CD4-positive, alpha-beta T cell treated with Interleukin-4 for 1 hour (primary cell): ENCODE measurements around the gene UBA52.

Experiments
- DNase-seq, 2 donors: peaks; one replicate each; pipeline ENCODE4 v3.0.0-alpha.2; 2020 to 2022

UBA52 gene

GRCh38 chr19:18608805-18609716, 37.4 kb downstream of the UBA52 start:
- DNase-seq: no peak

GRCh38 chr19:18609717-18610051, 38.0 kb downstream of the UBA52 start:
- no peak for DNase-seq

GRCh38 chr19:18610245-18610555, 38.5 kb downstream of the UBA52 start:
- DNase-seq: no peak

GRCh38 chr19:18610556-18611326, 39.1 kb downstream of the UBA52 start:
- DNase-seq: no peak

DNA sequence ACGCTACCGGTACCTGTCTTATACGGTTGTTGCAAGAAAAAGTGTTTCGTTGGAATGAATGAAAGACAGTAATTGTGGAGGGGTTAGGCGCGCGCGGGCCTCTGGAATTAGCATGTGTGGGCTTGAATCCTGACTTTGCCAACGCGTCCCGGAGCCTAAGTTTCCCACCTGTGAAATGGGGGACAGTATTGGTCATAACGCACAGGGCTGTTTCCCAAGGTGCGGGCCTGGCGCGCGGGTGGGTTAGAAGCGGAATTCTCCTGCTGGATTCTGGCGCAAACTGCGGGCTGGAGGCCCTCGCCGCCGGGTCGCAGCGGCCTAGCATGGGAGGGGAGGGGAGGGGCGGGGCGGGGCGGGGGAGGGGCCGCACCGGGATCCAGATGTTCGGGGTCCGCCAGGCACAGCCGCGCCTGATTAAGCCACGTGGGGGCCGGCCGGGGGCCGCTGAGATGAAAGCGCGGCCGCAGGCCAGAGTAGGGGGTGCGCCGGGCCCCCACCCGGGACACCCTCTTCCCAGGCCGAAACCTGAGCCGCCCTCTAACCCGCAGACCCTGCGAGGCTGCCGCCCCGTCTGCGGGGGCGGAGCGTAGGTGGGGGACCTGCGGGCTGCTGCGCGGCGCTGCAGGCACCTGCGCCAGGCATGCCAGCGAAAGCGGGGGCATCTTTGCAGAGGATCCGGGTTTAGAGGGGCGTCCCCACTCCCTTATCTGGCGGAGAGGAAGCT, 39.8 kb downstream of the UBA52 start:
- DNase-seq: no peak

DNA sequence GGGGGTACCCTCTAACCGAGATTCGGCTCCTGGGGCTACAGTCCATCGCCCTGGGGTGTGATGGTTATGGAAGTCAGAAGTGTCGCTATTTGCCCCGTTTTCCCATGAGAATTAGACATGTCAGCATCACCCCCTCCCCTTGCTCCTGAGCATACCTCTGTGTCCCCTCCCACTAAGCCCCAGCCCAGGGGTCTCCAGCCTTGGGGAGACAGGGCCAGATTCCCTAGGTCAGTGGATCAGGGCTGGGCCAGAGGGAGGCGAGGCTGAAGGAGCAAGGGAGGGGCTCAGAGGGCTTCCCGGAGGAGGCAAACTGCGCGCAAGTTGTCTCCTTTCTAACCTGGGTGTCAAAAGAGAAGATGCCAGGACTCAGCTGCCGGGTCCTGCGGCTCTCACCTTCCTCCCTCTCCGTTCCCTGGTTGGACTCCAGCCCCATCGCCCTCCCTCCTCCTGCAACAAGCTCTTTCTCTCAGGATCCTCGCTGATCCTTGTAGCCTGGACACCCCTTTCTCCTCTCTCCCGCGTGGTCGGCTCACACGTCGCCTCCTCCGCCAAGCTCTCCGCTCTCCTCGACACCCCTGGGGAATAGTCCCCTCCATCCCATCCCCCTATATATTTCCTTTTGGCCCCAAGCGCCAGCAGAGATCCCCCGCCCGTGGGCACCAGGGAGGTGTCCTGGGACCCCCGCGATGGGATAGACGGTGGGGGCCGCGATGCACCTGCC, 40.6 kb downstream of the UBA52 start:
- no peak for DNase-seq

GRCh38 chr19:18612772-18613588, 41.3 kb downstream of the UBA52 start, which contains the start of gene TMEM59L:
TSS of gene TMEM59L (plus strand) at chr19:18612870. CDS start at chr19:18612959, 89 bp downstream.
- peak; percentile 51 to 57 for DNase-seq

DNA sequence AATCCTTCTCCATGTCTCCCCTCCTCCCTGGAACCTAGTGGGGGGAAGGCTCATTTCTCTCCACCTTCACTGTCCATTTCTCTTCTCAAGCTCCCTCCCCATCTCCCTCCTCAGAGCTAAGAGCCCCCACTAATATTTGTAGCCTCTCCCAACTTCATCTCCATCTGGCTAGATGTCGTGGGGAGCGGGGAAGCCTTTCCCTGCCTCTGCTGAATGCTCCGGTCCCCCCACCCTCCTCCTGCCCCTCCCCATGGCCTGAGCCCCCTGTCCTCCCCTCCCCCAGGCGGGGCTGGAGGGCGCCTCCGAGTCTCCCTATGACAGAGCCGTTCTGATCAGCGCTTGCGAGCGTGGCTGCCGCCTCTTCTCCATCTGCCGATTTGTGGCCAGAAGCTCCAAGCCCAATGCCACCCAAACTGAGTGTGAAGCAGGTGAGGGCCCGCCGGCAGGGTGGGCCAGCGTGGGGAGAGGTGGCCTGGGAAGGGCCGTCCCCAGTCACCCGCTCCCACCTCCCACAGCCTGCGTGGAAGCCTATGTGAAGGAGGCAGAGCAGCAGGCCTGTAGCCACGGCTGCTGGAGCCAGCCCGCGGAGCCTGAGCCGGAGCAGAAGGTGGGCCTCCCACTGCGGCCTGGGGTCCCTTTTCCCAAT, 42.1 kb downstream of the UBA52 start:
- DNase-seq: no peak

- no peak for DNase-seq
These were observed 44.4 kb downstream of the UBA52 start for GRCh38 chr19:18616023-18616422.

DNA sequence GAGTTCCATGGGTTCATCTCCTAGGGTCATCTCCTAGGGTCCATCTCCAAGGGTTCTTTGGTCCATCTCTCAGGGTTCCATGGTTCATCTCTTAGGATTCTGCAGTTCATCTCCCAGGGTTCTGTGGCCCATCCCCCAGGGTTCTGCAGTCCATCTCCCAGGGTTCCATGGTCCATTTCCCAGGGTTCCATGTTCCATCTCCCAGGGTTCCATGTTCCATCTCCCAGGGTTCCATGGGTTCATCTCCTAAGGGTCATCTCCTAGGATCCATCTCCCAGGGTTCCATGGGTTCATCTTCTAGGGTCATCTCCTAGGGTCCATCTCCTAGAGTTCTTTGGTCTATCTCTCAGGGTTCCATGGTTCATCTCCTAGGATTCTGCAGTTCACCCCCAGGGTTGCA, 45.9 kb downstream of the UBA52 start:
- no peak for DNase-seq

GRCh38 chr19:18618236-18618635, 46.6 kb downstream of the UBA52 start:
- no peak for DNase-seq

DNA sequence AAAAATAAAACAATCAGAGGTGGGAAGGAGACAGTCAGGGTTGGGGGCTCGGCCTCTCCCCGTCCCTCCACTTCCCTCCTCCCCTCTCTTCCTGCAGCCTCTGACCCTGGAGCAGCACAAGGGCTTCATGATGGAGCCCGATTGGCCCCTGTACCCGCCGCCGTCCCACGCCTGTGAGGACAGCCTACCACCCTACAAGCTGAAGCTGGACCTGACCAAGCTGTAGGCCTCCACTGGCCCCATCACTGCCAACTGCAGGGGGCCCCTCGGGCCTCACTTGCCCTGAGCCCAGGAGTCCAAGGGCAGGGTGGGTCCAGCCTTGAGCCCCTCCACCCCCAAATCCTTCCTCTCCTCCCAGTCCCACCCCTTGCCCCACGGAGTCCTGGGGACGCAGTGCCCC, 48.7 kb downstream of the UBA52 start:
- DNase-seq: no peak

- DNase-seq: no peak
These were observed 49.2 kb downstream of the UBA52 start for GRCh38 chr19:18620902-18621301.

GRCh38 chr19:18626906-18627305, 55.2 kb downstream of the UBA52 start:
- no peak for DNase-seq
